Middle frontal gyrus (tissue), 1 donor: ENCODE results near the gene CEBPG.

Experiments used
- DNase-seq: peaks from one replicate; pipeline ENCODE4 v3.0.0-alpha.2; 2015; ENCODE audit warnings: low spot score; ENCODE audit errors: extremely low spot score

Gene CEBPG

GRCh38 chr19:33350538-33351309 lies 22.8 kb upstream of the CEBPG start:
- no peak for DNase-seq

DNA sequence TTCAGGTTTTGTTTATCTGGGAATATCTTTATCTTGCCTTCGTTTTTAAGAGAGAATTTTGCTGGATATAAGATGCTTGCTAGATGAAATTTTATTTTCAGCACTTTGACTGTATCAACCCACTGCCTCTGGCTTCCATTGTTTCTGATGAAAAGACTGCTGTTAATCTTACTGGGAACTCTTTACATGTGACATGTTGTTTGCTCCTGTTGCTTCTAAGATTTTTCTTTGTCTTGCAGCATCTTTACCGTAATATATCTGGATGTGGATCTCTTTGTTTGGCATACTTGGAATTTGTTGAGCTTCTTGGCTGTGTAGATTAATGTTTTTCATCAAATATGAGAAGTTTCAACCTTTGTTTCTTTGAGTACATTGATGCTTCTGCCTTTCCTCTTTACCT lies 18.0 kb upstream of the CEBPG start:
- DNase-seq, result no peak

GRCh38 chr19:33357556-33357955 lies 16.0 kb upstream of the CEBPG start:
- no peak for DNase-seq

DNA sequence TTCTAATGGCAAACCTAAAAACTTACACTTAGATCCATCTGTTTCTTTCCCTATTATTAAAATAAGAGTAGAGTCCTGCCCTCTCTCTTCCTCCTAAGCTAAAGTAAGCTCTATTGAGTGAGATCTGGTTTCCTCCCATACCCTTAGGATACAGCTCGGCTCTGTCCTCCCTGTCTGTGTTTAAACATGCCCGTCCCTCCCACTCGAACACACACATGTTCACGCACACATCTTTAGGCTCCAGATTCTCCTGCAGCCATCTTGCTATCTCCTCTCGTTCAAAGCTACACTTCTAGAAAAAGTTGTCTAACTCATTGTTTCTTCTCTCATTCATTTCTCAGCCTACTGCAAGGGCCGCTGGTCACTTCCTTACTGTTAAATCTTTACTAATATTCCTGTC lies 15.1 kb upstream of the CEBPG start:
- DNase-seq, result no peak

DNA sequence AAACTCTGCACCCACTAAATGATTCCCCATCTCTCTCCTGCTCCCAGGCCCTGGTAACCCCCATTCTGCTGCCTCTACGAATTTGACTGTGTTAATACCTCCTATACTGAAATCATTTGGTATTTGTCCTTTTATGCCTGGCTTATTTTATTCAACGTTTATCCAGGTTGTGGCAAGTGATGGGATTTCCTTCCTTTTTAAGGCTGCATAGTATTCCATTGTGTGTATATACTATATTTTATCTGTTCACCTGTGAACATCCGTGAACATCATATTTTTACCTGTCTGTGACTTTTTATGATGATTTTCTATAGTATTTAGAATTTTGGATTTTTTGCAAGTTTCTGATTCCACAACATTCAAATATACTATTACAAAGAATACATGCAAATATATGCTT lies 13.9 kb upstream of the CEBPG start:
- DNase-seq, result no peak

- DNase-seq, result no peak
Measured at GRCh38 chr19:33362508-33363228, 10.8 kb upstream of the CEBPG start.

DNA sequence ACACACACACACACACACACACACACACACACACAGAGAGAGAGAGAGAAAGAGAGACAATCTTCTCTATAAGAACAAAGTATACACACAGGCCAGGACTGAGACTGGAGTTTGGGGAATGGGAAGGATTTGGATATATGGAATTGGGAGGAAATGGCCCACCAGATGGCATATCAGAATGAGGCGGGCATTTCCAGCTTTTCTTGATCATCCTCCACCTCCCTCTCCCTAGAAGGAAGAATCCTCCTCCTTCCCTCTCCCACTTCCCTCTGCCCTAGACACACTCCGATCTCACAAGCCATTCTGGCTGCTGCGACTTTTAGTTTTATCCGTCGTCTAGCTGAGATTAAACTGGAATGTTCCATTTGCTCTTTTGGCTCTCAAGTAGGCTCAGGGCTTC lies 10.0 kb upstream of the CEBPG start:
- no peak for DNase-seq

- no peak for DNase-seq
Measured at GRCh38 chr19:33365691-33366090, 7.8 kb upstream of the CEBPG start.

DNA sequence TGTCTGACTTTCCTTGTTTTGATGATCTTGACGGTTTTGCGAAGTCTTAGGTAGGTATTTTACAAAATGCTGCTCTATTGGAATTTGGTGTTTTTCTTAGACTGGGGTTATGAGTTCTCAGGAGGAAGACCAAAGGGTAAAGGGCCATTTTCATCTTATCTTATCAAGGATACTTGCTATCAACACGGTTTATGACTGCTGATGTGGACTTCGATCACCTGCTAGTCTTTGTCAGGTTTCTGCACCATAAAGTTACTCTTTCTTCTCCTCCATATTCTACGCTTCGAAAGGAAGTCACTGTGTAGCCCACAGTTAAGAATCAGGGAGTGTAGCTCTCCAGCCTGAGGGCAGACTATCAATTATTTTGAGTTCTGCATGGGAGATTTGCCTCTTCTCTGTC lies 7.4 kb upstream of the CEBPG start:
- no peak for DNase-seq

DNA sequence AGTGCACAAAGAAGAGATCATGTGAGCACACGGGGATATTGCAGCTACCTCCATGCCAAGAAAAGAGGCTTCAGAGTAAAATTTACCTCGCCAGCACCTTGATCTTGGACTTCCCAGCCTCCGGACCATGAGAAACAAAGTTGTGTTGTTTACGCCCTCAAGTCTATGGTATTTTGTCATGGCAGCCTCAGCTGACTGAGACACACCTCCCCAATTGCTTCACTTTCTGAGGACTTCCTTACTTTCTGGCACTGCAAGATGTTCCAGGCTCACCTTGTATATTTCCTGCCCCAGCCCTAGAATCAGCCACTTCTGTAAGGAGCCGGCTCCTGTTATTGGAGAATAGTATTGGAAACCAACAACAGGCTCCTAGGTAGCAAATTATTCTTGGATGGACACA lies 6.6 kb upstream of the CEBPG start:
- DNase-seq, result no peak

DNA sequence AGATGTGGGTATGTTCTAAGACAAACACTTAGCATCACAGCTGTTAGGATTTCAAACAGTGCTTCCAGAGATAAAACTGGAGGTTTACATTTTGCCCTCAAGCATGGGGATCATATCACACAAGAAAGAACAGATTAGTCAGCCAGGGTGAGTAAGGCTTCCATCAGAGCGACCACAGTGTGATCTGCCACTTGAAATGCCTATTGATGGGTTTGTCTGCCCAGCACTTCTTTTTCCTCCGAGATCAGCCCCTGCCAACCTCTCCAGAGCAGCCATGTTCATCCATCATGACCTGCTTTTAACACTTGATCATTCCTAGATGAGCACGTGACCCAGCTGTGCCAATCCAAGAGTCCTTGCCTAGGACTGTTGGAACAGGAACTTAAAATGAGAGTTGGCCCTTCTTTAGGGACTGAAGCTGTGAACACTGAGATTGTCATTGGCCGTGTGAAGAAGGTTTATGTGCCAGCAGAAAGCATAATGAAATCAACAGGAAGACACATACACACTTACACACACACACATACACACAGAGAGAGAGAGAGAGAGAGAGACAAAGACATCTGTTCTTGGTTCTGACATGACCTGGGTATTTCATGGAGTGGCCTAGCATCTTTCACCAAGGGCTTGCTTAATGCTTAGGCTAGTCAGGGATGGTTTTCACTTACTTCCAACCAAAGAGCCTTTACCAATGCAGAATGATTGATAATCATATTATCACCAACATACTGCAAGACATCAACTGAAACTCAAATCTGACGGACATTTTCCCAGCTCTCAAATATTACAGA lies 5.2 kb upstream of the CEBPG start:
- no peak for DNase-seq

DNA sequence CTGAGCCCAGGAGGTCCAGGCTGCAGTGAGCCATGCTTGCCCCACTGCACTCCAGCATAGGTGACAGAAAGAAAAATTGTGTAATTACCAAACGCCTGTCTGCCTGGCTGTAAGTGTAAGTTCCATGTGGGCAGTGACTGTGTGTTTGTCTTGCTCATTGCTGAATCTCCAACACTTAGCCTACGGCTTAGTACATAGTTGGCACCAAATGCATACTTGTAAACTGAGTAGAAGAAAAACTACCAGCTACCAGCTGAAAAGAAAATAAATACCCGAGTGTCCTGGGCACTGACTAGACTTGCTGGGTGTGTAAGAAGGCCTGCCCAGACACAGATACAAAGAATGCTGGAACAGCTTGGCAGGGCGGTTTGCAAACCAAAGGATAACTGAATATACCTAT lies 2.7 kb upstream of the CEBPG start:
- no peak for DNase-seq

DNA sequence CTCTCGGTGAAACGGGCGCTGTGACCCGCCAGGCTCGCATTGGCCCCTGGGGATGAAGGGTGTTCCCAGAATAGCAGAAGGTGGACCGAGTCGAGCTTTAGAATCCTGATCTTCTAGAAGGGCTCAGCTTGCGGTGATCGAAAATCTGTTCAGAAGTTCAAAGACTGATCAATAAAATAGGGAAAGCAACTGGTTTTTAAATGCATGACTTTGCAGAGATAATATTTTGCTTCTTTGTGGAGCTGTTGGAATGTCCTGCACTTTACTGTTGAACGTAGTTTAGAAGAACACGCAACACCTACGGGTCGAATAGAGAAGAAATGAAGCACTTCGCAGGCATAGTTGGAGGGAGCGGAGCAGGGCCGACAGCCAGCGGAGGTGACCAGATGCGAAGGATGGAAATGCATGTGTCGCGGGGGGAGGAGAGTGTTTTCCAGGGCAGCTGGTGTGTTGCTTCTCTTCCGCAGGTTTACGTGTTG lies 766 bp downstream of the CEBPG start:
- DNase-seq, result no peak

DNA sequence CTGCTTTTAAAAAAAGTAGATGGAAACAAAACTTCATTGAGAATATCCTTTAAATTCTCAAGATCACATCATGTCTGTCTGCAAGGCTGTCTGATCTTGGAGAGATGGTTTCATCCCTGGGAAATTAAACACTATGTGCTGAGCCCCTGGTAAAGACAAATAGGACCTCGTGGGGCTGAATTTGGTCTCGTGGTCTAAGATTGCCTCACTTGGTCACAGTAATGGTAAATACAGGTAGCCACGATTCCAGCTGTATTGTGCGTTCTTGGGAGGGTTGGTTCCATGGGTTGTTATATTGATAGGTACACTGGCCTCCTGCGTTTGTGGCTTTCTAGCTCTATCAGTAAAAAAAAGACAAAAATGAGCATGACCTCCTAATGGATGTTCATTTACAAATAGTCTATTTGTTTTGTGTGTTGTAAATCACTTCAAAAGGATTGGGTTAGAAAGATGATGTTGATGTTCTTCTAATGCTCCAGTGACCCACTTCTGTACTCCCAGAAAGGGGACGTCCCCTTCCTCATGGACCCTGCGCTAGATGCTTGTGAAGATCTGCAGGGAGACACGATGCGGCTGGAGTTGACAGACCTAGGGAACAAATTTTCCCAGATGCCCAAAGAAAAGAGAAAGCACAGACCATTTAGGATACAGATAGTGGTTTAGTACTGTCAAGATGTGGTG lies 1.8 kb downstream of the CEBPG start:
- no peak for DNase-seq

DNA sequence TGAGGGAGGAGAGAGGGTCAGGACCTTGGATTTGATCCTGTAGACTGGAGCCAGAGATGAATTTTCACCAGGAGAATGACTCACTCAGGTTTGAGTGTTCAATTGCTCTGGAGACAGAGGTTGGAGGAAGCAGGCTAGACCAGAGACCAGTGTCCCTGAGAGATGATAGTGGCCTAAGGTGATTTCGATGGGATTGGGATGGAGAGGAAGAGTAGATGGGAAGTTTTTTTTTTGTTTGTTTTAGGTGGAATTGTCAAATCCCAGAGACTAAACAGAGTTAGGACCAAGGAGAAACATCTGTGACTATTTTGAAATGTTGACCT lies 2.3 kb downstream of the CEBPG start:
- DNase-seq, result no peak

GRCh38 chr19:33376423-33376822 lies 2.9 kb downstream of the CEBPG start:
- no peak for DNase-seq

DNA sequence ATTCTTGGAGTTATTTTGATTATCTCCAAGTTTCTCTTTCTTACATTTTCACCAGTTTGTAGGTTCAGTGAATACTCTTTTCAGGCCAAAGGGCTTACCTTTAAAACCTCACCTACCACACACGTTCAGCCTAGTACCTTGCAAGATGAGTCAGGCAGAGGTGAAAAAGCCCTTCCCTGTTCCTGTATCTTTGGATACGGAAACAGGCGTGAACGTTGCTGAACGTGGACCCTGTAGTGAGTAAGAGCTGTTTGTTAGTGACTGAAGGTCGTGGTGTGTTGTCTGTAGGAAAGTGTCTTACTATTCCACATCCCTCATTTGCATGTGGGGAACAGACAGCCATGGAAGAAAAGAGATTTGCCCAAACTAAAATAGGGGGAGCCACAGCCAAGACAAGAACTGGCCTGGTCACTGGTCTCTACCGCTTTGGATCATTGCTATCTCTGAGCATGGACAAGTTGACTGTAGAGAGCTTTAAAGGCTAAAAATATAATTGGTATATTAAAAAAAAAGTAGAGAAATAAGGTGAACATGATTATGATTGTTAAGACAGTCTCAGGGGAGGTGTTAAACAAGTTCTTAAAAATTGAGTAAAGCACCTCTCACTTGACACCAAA lies 3.5 kb downstream of the CEBPG start:
- no peak for DNase-seq

DNA sequence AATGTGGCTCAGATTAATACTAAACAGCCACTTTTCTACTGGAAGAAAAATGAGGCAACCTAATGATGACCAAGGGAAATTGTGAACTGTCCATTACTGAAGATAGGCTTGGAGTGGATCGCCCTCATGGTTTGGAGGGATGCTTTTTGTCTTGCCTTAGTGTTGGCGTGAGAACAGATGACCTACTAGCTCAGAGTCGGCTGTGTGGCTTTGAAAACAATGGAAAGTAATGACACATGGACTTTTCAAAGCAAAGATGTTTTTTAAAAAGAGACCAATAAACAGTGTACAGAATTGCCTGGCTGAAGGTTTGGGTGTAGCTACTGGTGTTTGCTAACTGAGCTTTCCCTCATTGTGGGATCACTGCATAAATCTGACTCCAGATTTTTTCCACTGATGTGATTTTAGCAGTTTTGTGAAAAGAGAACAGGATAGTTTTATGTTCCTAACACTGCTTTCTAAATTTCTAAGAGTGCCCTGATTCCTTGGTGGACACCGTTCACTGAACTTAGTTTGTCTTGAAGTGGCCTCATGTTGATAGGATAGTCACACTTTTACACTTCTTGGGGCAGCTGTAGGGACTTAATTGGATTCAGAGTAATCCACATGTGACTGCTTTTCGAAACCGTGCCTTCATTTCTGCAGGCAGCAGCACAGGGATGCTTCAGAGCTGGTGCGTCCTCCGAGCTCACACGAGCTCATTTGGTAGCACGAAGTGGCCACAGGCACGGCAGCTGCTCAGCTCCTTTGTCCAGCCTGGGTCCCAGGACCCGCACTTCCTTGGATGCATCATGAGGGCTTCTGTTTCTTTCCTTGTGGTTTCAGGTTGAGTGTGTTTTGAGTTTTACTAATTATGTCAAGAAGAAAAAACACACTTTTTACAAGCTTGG lies 4.3 kb downstream of the CEBPG start:
- DNase-seq, result no peak

GRCh38 chr19:33379151-33379829 lies 5.8 kb downstream of the CEBPG start:
- DNase-seq, result no peak

DNA sequence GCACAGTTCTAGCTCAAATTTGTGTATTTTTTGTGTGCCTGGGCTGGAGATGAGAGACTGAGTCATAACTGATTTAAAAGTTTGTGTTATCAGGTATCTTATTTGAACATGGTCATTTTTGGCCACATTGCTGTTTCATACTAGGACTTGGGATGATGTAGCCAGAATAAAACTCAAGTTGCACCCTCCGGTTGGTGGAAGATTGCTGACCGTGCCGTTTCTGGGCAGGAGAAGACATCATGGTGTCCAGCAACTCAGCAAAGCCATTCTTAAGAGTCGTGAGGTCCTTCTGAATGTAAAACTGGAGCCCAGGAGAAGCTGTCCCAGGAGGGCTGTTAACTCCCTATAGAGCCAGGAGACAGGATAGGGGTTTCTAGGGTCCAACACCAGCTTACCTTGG lies 7.6 kb downstream of the CEBPG start:
- no peak for DNase-seq
